ENCODE data around the gene CEL. TPM values are rescaled to one million over a fixed set of nuclear protein-coding genes. Genes with fewer than 3 reads are reported as not detected.
A peak's percentile ranks its signal among the peaks of the same experiment; 100 is the strongest.

CEL gene
- total and polyA plus RNA-seq, 10 of the 15 experiments (the other 5 are each of a cell fraction or from before 2014, with no cell fraction given), result 0.05 to 4.1 (median 0.29) TPM; not detected in 2

DNA sequence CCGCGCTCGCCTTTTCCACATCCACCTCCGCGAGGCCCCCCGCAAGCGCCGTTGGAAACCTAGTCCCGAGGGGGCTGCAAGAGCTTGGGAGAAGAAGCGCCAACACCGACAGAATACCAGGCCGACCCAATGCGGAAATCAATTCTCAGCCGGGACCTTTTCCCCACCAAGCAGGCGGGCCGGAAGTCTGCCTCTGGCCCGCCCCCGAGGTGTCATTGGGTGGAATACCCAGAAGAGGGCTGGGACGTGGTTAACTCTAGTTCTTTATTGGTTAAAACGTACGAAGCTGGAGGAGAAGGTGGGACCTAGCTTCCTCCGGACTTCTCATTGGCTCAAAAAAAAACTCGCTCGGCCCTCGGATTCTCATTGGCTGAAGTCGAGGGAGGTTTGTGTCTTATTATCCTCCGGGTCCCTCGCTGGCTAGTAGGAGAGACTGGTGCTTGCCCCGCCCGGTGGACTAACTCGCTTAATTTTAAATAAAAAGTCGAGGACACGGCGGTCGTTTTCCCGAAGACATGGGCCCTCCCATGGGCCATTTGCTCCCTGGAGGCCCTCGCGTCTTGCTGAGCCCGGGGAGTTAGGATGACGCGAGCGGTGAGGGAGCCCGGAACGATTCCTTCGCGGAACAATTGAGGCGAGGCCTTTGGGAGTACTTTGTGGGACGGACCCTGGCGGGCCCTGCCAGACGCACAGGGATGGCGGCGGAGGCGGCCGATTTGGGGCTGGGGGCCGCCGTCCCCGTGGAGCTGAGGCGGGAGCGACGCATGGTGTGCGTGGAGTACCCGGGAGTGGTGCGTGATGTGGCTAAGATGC lies 31.3 kb upstream of the CEL start, which contains the start of gene GTF3C5 (continued):
- TF ChIP-seq SMC3 (IDR thresholded peaks at IDR 0.05; ENCODE audit: borderline replicate concordance, low read length) (no peak), ZBED1 (IDR thresholded peaks at IDR 0.05; ENCODE audit: borderline replicate concordance) (no peak), DPF2 (IDR thresholded peaks at IDR 0.05) (no peak), TBL1XR1 (IDR thresholded peaks at IDR 0.05; ENCODE audit: low read depth, low read length) (no peak; the same call in 1 of the 2 replicates), NFYB (IDR thresholded peaks at IDR 0.05; ENCODE audit: insufficient read depth, low read depth, low read length) (peak; percentile 99), RFX5 (IDR thresholded peaks at IDR 0.05; ENCODE audit: low read depth, low read length) (peak; percentile 63), KDM1A (IDR thresholded peaks at IDR 0.05; ENCODE audit: borderline replicate concordance) (no peak), TCF12 (IDR thresholded peaks at IDR 0.05; ENCODE audit: low read depth, low read length) (peak; percentile 40; the same call in 1 of the 2 replicates), CREB1 (IDR thresholded peaks at IDR 0.05; ENCODE audit: low read depth) (no peak; the same call in 1 of the 2 replicates), NR2F1 (conservative IDR thresholded peaks at IDR 0.05) (0 out of 2 replicates have a peak, but pooled peaks have one; percentile 14), SREBF2 (IDR thresholded peaks at IDR 0.05; ENCODE audit: low read length) (no peak), NRF1 (conservative IDR thresholded peaks at IDR 0.05; ENCODE audit: low read depth, low read length) (no peak)

DNA sequence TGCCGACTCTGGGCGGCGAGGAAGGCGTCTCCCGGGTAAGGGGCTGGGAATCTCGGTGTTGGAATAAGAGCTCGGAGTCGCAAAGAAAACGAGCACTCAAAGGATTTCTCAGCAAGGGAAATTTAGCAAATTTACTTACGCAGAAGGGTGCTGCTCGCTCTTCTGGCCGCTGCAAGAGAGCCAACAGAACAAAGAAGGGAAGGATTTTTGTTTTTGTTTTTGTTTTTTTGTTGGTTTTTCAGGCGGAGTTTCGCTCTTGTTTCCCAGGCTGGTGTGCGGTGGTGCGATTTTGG lies 30.7 kb upstream of the CEL start:
- in situ Hi-C loops (cut with MboI) (no loop called here), intact Hi-C loops (cut with micrococcal nuclease; ENCODE audit: unreplicated experiment) (no loop called here)
- peak overlapping the region; percentile 77 for H3K4me3 ChIP-seq
- H3K4me1 ChIP-seq (ENCODE audit: control insufficient read depth, insufficient read depth, low read length), result peaks cover 13% of the 10 kb centered on the region
- H3K36me3 ChIP-seq (ENCODE audit: control insufficient read depth in 2 of 2, insufficient read depth in 2 of 2, low read length in 1 of 2), result peaks cover 0 to 2% of the 10 kb centered on the region in 2 experiments; a peak in 1 of 4 replicates
- H3K9me3 ChIP-seq (replicated peaks; ENCODE audit: control insufficient read depth, insufficient read depth, low read length), result no peaks in the 10 kb centered on the region; the same call in 2 of the 3 replicates
- FAIRE-seq, result no peak
- H3K27ac ChIP-seq (ENCODE audit: control insufficient read depth, insufficient read depth), result peak overlapping the region; percentile 91
- peak overlapping the region; percentile 92 for H3K9ac ChIP-seq (ENCODE audit: control insufficient read depth, insufficient read depth, low read length)
- RAD21 ChIA-PET (ENCODE audit: unreplicated experiment), result interaction anchor here (1.3 to 2.2 kb wide), 3 partner anchors 9 to 113 kb away, joined by 3 to 18 read pairs (median 16); no protein-coding TSS in a partner anchor
- under 1% methylated on average over 16 of the region's 16 CpGs for WGBS (ENCODE audit: insufficient coverage, insufficient replicate concordance, low lambda C conversion rate, missing lambda C conversion rate)
- H3K79me2 ChIP-seq (ENCODE audit: control insufficient read depth, insufficient read depth, low read length), result peaks cover 50% of the 10 kb centered on the region
- ATAC-seq, result no peak
- SMC1A ChIA-PET (ENCODE audit: uncharacterized antibody, unreplicated experiment), result interaction anchor here (1.1 to 6.9 kb wide), 4 partner anchors 8 to 113 kb away, joined by 4 to 31 read pairs (median 4); no protein-coding TSS in a partner anchor
- no peak for DNase-seq (ENCODE audit: low read depth, low spot score)
- BruUV-seq (replicated peaks), result no TSS peak
- CTCF ChIA-PET, result interaction anchor here (0.7 to 5.1 kb wide), 6 partner anchors 8 to 184 kb away, joined by 3 to 52 read pairs (median 20); no protein-coding TSS in a partner anchor
- peak overlapping the region; percentile 91 for H3K4me2 ChIP-seq (ENCODE audit: control insufficient read depth, insufficient read depth)
- POLR2A ChIA-PET, result interaction anchor here (0.7 to 2.2 kb wide), 6 partner anchors 84 to 447 kb away, joined by 3 to 17 read pairs (median 4); no protein-coding TSS in a partner anchor
- no peaks in the 10 kb centered on the region for H4K20me1 ChIP-seq (ENCODE audit: control insufficient read depth, insufficient read depth)
- peak overlapping the region; percentile 96 for H2AFZ ChIP-seq (ENCODE audit: control insufficient read depth, low read depth, low read length)
- H3K27me3 ChIP-seq (replicated peaks in 1 of 2; ENCODE audit: control insufficient read depth in 2 of 2, insufficient read depth in 2 of 2, low read length in 1 of 2), result no peaks in the 10 kb centered on the region
- TF ChIP-seq CEBPB (IDR thresholded peaks at IDR 0.05; ENCODE audit: borderline replicate concordance in 1 of 2, low read depth in 2 of 2, low read length in 2 of 2) (no peak), MTA2 (IDR thresholded peaks at IDR 0.05; ENCODE audit: low read depth) (no peak), NFIC (IDR thresholded peaks at IDR 0.05; ENCODE audit: low read depth, low read length) (0 out of 2 replicates have a peak, but pooled peaks have one; percentile 5), IRF4 (IDR thresholded peaks at IDR 0.05; ENCODE audit: low read depth, low read length) (0 out of 2 replicates have a peak, but pooled peaks have one; percentile 2), HDAC2 (IDR thresholded peaks at IDR 0.05) (peak; percentile 5)
- TF ChIP-seq, protein P1, sequence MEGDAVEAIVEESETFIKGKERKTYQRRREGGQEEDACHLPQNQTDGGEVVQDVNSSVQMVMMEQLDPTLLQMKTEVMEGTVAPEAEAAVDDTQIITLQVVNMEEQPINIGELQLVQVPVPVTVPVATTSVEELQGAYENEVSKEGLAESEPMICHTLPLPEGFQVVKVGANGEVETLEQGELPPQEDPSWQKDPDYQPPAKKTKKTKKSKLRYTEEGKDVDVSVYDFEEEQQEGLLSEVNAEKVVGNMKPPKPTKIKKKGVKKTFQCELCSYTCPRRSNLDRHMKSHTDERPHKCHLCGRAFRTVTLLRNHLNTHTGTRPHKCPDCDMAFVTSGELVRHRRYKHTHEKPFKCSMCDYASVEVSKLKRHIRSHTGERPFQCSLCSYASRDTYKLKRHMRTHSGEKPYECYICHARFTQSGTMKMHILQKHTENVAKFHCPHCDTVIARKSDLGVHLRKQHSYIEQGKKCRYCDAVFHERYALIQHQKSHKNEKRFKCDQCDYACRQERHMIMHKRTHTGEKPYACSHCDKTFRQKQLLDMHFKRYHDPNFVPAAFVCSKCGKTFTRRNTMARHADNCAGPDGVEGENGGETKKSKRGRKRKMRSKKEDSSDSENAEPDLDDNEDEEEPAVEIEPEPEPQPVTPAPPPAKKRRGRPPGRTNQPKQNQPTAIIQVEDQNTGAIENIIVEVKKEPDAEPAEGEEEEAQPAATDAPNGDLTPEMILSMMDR (IDR thresholded peaks at IDR 0.05 in 2 of 3, conservative IDR thresholded peaks at IDR 0.05 in 1 of 3; ENCODE audit: control insufficient read depth in 2 of 3, extremely low read depth in 1 of 3, insufficient read depth in 1 of 3, low read depth in 3 of 3, low read length in 3 of 3), result no peak
- TF ChIP-seq, protein P2, sequence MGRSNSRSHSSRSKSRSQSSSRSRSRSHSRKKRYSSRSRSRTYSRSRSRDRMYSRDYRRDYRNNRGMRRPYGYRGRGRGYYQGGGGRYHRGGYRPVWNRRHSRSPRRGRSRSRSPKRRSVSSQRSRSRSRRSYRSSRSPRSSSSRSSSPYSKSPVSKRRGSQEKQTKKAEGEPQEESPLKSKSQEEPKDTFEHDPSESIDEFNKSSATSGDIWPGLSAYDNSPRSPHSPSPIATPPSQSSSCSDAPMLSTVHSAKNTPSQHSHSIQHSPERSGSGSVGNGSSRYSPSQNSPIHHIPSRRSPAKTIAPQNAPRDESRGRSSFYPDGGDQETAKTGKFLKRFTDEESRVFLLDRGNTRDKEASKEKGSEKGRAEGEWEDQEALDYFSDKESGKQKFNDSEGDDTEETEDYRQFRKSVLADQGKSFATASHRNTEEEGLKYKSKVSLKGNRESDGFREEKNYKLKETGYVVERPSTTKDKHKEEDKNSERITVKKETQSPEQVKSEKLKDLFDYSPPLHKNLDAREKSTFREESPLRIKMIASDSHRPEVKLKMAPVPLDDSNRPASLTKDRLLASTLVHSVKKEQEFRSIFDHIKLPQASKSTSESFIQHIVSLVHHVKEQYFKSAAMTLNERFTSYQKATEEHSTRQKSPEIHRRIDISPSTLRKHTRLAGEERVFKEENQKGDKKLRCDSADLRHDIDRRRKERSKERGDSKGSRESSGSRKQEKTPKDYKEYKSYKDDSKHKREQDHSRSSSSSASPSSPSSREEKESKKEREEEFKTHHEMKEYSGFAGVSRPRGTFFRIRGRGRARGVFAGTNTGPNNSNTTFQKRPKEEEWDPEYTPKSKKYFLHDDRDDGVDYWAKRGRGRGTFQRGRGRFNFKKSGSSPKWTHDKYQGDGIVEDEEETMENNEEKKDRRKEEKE (IDR thresholded peaks at IDR 0.05), result no peak
